HG02938 (cell line): ENCODE measurements around the gene TMEM120B.
"Not testable (repeated sequence)": the region's sequence is repeated elsewhere in the genome, so short reads cannot be mapped to it uniquely, and the experiment has no call there.

Source experiments
- ATAC-seq: cut with Tn5 transposase; IDR thresholded peaks from one replicate; pipeline ENCODE4 v1.9.1; 2021; ENCODE audit warnings: mild to moderate bottlenecking, moderate library complexity; ENCODE audit not compliant: unreplicated experiment

TMEM120B gene

GRCh38 chr12:121708313-121709063 is 4.1 kb upstream of the TMEM120B start:
- no peak for ATAC-seq

GRCh38 chr12:121709064-121709424 is 3.5 kb upstream of the TMEM120B start:
- ATAC-seq: not testable (repeated sequence)

GRCh38 chr12:121709478-121709961 is 3.0 kb upstream of the TMEM120B start:
- ATAC-seq: no peak

GRCh38 chr12:121711361-121712189 is 977 bp upstream of the TMEM120B start:
- no peak for ATAC-seq

- ATAC-seq: peak; percentile 14
Measured at GRCh38 chr12:121712190-121712460, 427 bp upstream of the TMEM120B start.

- no peak for ATAC-seq
Measured at GRCh38 chr12:121713257-121713777, 765 bp downstream of the TMEM120B start.

- ATAC-seq: no peak
Measured at GRCh38 chr12:121713793-121714192, 1.2 kb downstream of the TMEM120B start.

GRCh38 chr12:121715055-121715454 is 2.5 kb downstream of the TMEM120B start:
- not testable (repeated sequence) for ATAC-seq

- no peak for ATAC-seq
Measured at GRCh38 chr12:121715862-121716435, 3.4 kb downstream of the TMEM120B start.

- no peak for ATAC-seq
Measured at GRCh38 chr12:121717041-121717699, 4.6 kb downstream of the TMEM120B start.

- ATAC-seq: no peak
Measured at GRCh38 chr12:121718653-121719239, 6.2 kb downstream of the TMEM120B start.

- no peak for ATAC-seq
Measured at GRCh38 chr12:121719926-121720414, 7.4 kb downstream of the TMEM120B start.

GRCh38 chr12:121720762-121721161 is 8.2 kb downstream of the TMEM120B start:
- ATAC-seq: no peak

- no peak for ATAC-seq
Measured at GRCh38 chr12:121722511-121722910, 10.0 kb downstream of the TMEM120B start.

GRCh38 chr12:121723200-121723599 is 10.6 kb downstream of the TMEM120B start:
- ATAC-seq: no peak

GRCh38 chr12:121724925-121725324 is 12.4 kb downstream of the TMEM120B start:
- no peak for ATAC-seq

- ATAC-seq: no peak
Measured at GRCh38 chr12:121725423-121725822, 12.9 kb downstream of the TMEM120B start.

GRCh38 chr12:121729021-121729420 is 16.5 kb downstream of the TMEM120B start:
- no peak for ATAC-seq

- no peak for ATAC-seq
Measured at GRCh38 chr12:121731473-121731872, 18.9 kb downstream of the TMEM120B start.

- ATAC-seq: no peak
Measured at GRCh38 chr12:121733849-121734248, 21.3 kb downstream of the TMEM120B start.
